HL-60 (cell line): ENCODE results near the gene IFNA13.

Experiments used
- DNase-seq, 2 experiments: peaks; one replicate each; pipeline ENCODE4 v3.0.0-alpha.2; 2010 to 2020; ENCODE audit warnings: low read depth in 1 of 2, low spot score in 1 of 2
- H3K27ac ChIP-seq: fragments of 250-450 bp; sonication (Bioruptor Pico); replicated peaks from 2 replicates; pipeline ENCODE4 v1.5.1; 2020; ENCODE audit warnings: mild to moderate bottlenecking, moderate library complexity
- H3K27me3 ChIP-seq: fragments of 250-450 bp; sonication (Bioruptor Pico); 2 replicates; pipeline ENCODE4 v1.5.1; 2021; ENCODE audit warnings: mild to moderate bottlenecking, moderate library complexity; ENCODE audit not compliant: insufficient read depth, poor library complexity, severe bottlenecking
- H3K4me3 ChIP-seq: replicated peaks from 2 replicates; pipeline ENCODE4 v1.5.1; 2011; ENCODE audit warnings: mild to moderate bottlenecking, control low read depth, low read length; ENCODE audit not compliant: insufficient read depth
- CTCF ChIP-seq: IDR thresholded peaks from one replicate; pipeline ENCODE4 v1.5.1; 2011; ENCODE audit warnings: low read length, control low read depth, inconsistent platforms; ENCODE audit not compliant: insufficient read depth
- GABPA ChIP-seq: IDR thresholded peaks from 2 replicates; pipeline ENCODE4 v1.6.1; 2012; ENCODE audit warnings: low read depth
- POLR2AphosphoS5 ChIP-seq: IDR thresholded peaks from 2 replicates; pipeline ENCODE4 v1.6.1; 2012; ENCODE audit warnings: low read depth
- REST ChIP-seq: IDR thresholded peaks from 2 replicates; pipeline ENCODE4 v1.6.1; 2012; ENCODE audit warnings: low read depth; ENCODE audit not compliant: insufficient replicate concordance
- SPI1 ChIP-seq: IDR thresholded peaks from 2 replicates; pipeline ENCODE4 v1.6.1; 2012; ENCODE audit warnings: low read depth, mild to moderate bottlenecking, borderline replicate concordance

IFNA13 gene

GRCh38 chr9:21340735-21341134 lies 27.1 kb downstream of the IFNA13 start:
- Histone ChIP-seq H3K4me3 (no peak overlapping the region), H3K27me3 (no peaks in the 10 kb centered on the region), H3K27ac (no peak overlapping the region)
- DNase-seq = no peak
- TF ChIP-seq CTCF (no peak), POLR2AphosphoS5 (no peak), SPI1 (no peak), GABPA (no peak), REST (no peak)

GRCh38 chr9:21336457-21336856 lies 31.4 kb downstream of the IFNA13 start:
- no peaks in the 10 kb centered on the region for H3K27me3 ChIP-seq
- no peak for TF ChIP-seq GABPA
- no peak for DNase-seq
- H3K4me3 ChIP-seq = no peak overlapping the region
- H3K27ac ChIP-seq = no peak overlapping the region

- Histone ChIP-seq H3K27ac (peak within 1 kb of the TSS; percentile 96), H3K4me3 (peak within 1 kb of the TSS; percentile 64), H3K27me3 (no peaks in the 10 kb centered on the region)
- TF ChIP-seq SPI1 (peak; percentile 70), REST (no peak), POLR2AphosphoS5 (peak; percentile 44; the same call in 1 of the 2 replicates), CTCF (no peak)
- peak; percentile 47 to 78 for DNase-seq
These were observed 32.9 kb downstream of the IFNA13 start, which contains the start of gene KLHL9 for GRCh38 chr9:21334701-21335632. Gene KLHL9, minus strand, starts transcription at chr9:21335404. Its CDS starts 545 bp downstream, at chr9:21334859.

- TF ChIP-seq POLR2AphosphoS5 (no peak), SPI1 (no peak), GABPA (no peak), REST (no peak), CTCF (no peak)
- H3K4me3 ChIP-seq = no peak overlapping the region
- DNase-seq = no peak
- no peaks in the 10 kb centered on the region for H3K27me3 ChIP-seq
- no peak overlapping the region for H3K27ac ChIP-seq
These were observed 34.6 kb downstream of the IFNA13 start for GRCh38 chr9:21333226-21333625.
